Body of pancreas (tissue), 4 donors: ENCODE measurements around the gene SENP7.

ENCODE experiments used
- CTCF ChIP-seq, 7 experiments: fragments of 450-650 bp in 4 of 7; fragments of 200-600 bp in 3 of 7; sonication (generic) in 3 of 7; IDR thresholded peaks; one replicate each; pipeline ENCODE4 v1.5.1; 2016 to 2019; ENCODE audit warnings: antibody characterized with exemption in 7 of 7
- POLR2A ChIP-seq, 3 donors: fragments of 450-650 bp; IDR thresholded peaks; one replicate each; pipeline ENCODE4 v1.6.1; 2016; ENCODE audit warnings: antibody characterized with exemption in 3 of 3, mild to moderate bottlenecking in 2 of 3

DNA sequence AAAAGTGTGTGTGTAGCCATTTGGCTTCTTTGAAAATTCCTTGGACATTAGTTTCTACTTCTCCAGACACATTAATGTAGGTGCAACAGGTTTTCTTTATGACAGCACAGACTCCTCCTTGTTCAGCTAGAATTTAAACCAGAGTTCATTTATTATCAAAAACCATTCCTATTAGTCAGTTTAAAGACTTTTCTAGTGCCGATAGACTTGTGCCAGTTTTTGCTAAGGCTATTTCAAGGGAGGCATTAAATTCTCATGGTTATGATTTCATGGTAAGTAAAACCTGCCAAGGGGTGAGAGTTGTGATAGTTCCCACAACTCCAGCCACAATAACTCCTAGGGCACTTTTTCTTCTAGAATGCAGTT is 20.6 kb upstream of the SENP7 start:
- TF ChIP-seq POLR2A (IDR thresholded peaks at IDR 0.05) = no peak
- TF ChIP-seq CTCF (IDR thresholded peaks at IDR 0.05) = no peak
